ENCODE data around the gene FHOD3.

DNA sequence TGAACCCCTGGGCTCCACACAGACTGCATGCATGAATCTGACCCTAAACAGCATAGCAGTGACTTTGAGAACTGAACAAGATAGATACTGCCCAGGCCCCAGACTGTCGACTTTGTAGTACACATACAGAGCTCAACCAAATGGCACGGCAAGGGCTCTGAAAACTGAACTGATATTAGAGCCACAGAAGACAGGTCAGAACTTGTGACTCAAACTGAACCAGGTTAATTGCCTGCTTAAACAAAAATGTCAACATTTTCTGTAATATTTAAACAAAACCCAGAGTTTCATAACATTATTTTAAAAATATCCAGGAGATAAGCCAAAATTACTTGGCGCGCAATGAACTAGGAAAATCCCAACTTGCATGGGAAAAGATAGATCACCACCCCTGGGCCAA lies 271.0 kb downstream of the FHOD3 start:
- no peak for TF ChIP-seq POLR2A (IDR thresholded peaks at IDR 0.05)
- TF ChIP-seq, protein P1, sequence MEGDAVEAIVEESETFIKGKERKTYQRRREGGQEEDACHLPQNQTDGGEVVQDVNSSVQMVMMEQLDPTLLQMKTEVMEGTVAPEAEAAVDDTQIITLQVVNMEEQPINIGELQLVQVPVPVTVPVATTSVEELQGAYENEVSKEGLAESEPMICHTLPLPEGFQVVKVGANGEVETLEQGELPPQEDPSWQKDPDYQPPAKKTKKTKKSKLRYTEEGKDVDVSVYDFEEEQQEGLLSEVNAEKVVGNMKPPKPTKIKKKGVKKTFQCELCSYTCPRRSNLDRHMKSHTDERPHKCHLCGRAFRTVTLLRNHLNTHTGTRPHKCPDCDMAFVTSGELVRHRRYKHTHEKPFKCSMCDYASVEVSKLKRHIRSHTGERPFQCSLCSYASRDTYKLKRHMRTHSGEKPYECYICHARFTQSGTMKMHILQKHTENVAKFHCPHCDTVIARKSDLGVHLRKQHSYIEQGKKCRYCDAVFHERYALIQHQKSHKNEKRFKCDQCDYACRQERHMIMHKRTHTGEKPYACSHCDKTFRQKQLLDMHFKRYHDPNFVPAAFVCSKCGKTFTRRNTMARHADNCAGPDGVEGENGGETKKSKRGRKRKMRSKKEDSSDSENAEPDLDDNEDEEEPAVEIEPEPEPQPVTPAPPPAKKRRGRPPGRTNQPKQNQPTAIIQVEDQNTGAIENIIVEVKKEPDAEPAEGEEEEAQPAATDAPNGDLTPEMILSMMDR (IDR thresholded peaks at IDR 0.05) = no peak
